ENCODE results near the gene RBBP6.

Gene RBBP6

DNA sequence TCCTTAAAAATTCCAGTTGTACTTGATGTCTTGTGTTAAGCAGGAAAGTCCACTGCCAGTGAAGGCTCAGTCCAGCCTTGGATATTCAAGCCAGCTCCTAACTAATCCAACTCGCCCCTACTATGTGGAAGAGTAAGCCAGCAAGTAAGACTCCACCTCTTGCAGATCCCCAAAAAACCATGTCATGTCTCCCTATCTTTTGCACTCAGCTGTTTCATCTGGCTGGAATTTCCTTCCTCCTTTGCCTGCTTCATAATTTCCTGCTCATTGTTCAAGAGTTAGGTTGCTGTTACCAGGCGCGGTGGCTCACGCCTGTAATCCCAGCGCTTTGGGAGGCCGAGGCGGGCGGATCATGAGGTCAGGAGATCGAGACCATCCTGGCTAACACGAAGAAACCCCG is 37.8 kb downstream of the RBBP6 start:
- TF ChIP-seq, protein P1, sequence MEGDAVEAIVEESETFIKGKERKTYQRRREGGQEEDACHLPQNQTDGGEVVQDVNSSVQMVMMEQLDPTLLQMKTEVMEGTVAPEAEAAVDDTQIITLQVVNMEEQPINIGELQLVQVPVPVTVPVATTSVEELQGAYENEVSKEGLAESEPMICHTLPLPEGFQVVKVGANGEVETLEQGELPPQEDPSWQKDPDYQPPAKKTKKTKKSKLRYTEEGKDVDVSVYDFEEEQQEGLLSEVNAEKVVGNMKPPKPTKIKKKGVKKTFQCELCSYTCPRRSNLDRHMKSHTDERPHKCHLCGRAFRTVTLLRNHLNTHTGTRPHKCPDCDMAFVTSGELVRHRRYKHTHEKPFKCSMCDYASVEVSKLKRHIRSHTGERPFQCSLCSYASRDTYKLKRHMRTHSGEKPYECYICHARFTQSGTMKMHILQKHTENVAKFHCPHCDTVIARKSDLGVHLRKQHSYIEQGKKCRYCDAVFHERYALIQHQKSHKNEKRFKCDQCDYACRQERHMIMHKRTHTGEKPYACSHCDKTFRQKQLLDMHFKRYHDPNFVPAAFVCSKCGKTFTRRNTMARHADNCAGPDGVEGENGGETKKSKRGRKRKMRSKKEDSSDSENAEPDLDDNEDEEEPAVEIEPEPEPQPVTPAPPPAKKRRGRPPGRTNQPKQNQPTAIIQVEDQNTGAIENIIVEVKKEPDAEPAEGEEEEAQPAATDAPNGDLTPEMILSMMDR (conservative IDR thresholded peaks at IDR 0.05; ENCODE audit: control insufficient read depth, insufficient read depth, low read depth, low read length) = no peak
- H3K4me3 ChIP-seq (ENCODE audit: control insufficient read depth, low read depth, low read length) = no peak overlapping the region

GRCh38 chr16:24580665-24581064 is 41.3 kb downstream of the RBBP6 start:
- TF ChIP-seq, protein P1 (conservative IDR thresholded peaks at IDR 0.05; ENCODE audit: control insufficient read depth, insufficient read depth, low read depth, low read length) = peak; percentile 61
- DNase-seq (ENCODE audit: low read depth) = peak; percentile 61
- H3K4me3 ChIP-seq (ENCODE audit: control insufficient read depth, low read depth, low read length) = no peak overlapping the region

More for the DNA sequence above, 37.8 kb downstream of the RBBP6 start:
- no peak for DNase-seq (ENCODE audit: low read depth)

- H3K4me3 ChIP-seq (ENCODE audit: control insufficient read depth, low read depth, low read length) = no peak overlapping the region
- TF ChIP-seq, protein P1 (conservative IDR thresholded peaks at IDR 0.05; ENCODE audit: control insufficient read depth, insufficient read depth, low read depth, low read length) = no peak
- DNase-seq (ENCODE audit: low read depth) = no peak
Measured at GRCh38 chr16:24583494-24583893, 44.1 kb downstream of the RBBP6 start.

DNA sequence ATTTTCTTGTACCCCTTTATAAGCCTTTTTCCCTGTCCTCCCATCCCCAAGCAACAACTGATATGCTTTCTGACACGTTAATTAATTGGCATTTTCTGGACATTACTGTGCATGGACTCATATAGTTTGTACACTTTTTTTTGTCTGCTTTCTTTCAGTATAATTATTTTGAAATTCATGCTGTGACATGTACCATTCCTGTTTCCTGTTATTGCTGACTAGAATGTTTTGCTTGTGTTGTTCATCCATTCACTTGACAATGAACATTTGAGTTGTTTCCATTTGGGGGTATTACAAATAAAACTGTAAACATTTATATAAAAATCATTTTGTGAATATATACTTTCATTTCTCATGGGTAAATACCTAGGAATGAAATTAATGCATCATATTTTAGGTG is 50.6 kb downstream of the RBBP6 start:
- TF ChIP-seq, protein P1 (conservative IDR thresholded peaks at IDR 0.05; ENCODE audit: control insufficient read depth, insufficient read depth, low read depth, low read length) = no peak
- DNase-seq (ENCODE audit: low read depth) = no peak
- no peak overlapping the region for H3K4me3 ChIP-seq (ENCODE audit: control insufficient read depth, low read depth, low read length)

GRCh38 chr16:24598777-24599437 is 59.5 kb downstream of the RBBP6 start:
- no peak for DNase-seq (ENCODE audit: low read depth)
- no peak overlapping the region for H3K4me3 ChIP-seq (ENCODE audit: control insufficient read depth, low read depth, low read length)
- TF ChIP-seq, protein P1 (conservative IDR thresholded peaks at IDR 0.05; ENCODE audit: control insufficient read depth, insufficient read depth, low read depth, low read length) = no peak

DNA sequence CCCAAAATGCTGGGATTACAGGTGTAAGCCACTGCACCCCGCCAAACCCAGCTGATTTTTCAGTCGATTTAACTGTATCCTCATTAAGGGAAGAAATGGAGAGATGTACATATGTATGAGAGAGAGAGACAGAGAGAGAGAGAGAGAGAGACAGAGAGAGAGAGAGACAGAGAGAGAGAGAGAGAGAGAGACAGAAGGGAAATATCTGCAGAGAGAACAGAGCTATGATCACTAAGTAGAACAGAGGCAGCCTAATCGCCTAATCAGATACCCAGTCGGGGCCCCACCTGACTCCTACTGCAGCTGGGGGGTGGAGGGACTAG is 70.0 kb downstream of the RBBP6 start:
- TF ChIP-seq, protein P1 (conservative IDR thresholded peaks at IDR 0.05; ENCODE audit: control insufficient read depth, insufficient read depth, low read depth, low read length) = no peak
- no peak for DNase-seq (ENCODE audit: low read depth)
- H3K4me3 ChIP-seq (ENCODE audit: control insufficient read depth, low read depth, low read length) = no peak overlapping the region

Measured in fibroblast of mammary gland (primary cell).